HG03520 (cell line): ENCODE measurements around the gene RCHY1.
A peak's percentile ranks its signal among the peaks of the same experiment; 100 is the strongest.
"Not testable (repeated sequence)": the region's sequence is repeated elsewhere in the genome, so short reads cannot be mapped to it uniquely, and the experiment has no call there.

Source experiments
- ATAC-seq: cut with Tn5 transposase; IDR thresholded peaks from one replicate; pipeline ENCODE4 v1.9.1; 2021; ENCODE audit warnings: mild to moderate bottlenecking, moderate library complexity; ENCODE audit not compliant: unreplicated experiment

RCHY1 gene

GRCh38 chr4:75516144-75516543 lies 1.9 kb upstream of the RCHY1 start:
- ATAC-seq: no peak

- peak; percentile 0 for ATAC-seq
These were observed 878 bp upstream of the RCHY1 start for GRCh38 chr4:75514949-75515612.

GRCh38 chr4:75513526-75514130 lies 575 bp downstream of the RCHY1 start:
- no peak for ATAC-seq

GRCh38 chr4:75512386-75513211 lies 1.6 kb downstream of the RCHY1 start:
- ATAC-seq: no peak

GRCh38 chr4:75511841-75512240 lies 2.4 kb downstream of the RCHY1 start:
- ATAC-seq: no peak

- not testable (repeated sequence) for ATAC-seq
These were observed 4.6 kb downstream of the RCHY1 start for GRCh38 chr4:75509592-75509991.

GRCh38 chr4:75505630-75506029 lies 8.6 kb downstream of the RCHY1 start:
- no peak for ATAC-seq

- no peak for ATAC-seq
These were observed 11.5 kb downstream of the RCHY1 start for GRCh38 chr4:75502671-75503070.

- no peak for ATAC-seq
These were observed 14.3 kb downstream of the RCHY1 start for GRCh38 chr4:75499900-75500299.

- ATAC-seq: no peak
These were observed 16.2 kb downstream of the RCHY1 start for GRCh38 chr4:75498041-75498440.

- ATAC-seq: no peak
These were observed 17.1 kb downstream of the RCHY1 start for GRCh38 chr4:75497133-75497532.

GRCh38 chr4:75496406-75496805 lies 17.8 kb downstream of the RCHY1 start:
- no peak for ATAC-seq

- ATAC-seq: no peak
These were observed 18.7 kb downstream of the RCHY1 start for GRCh38 chr4:75495476-75495875.

- ATAC-seq: no peak
These were observed 19.6 kb downstream of the RCHY1 start for GRCh38 chr4:75494563-75494962.

- ATAC-seq: no peak
These were observed 24.0 kb downstream of the RCHY1 start for GRCh38 chr4:75490155-75490554.

- no peak for ATAC-seq
These were observed 30.0 kb downstream of the RCHY1 start for GRCh38 chr4:75484190-75484589.

GRCh38 chr4:75477201-75477600 lies 37.0 kb downstream of the RCHY1 start:
- ATAC-seq: no peak

- no peak for ATAC-seq
These were observed 43.5 kb downstream of the RCHY1 start for GRCh38 chr4:75470738-75471137.

GRCh38 chr4:75469896-75470295 lies 44.3 kb downstream of the RCHY1 start:
- no peak for ATAC-seq

- ATAC-seq: no peak
These were observed 56.8 kb downstream of the RCHY1 start for GRCh38 chr4:75457365-75457764.

GRCh38 chr4:75434105-75434504 lies 80.1 kb downstream of the RCHY1 start:
- ATAC-seq: no peak

- ATAC-seq: peak; percentile 63
These were observed 81.5 kb downstream of the RCHY1 start for GRCh38 chr4:75432683-75433082.
